ENCODE results near the gene BMPER.

BMPER gene

DNA sequence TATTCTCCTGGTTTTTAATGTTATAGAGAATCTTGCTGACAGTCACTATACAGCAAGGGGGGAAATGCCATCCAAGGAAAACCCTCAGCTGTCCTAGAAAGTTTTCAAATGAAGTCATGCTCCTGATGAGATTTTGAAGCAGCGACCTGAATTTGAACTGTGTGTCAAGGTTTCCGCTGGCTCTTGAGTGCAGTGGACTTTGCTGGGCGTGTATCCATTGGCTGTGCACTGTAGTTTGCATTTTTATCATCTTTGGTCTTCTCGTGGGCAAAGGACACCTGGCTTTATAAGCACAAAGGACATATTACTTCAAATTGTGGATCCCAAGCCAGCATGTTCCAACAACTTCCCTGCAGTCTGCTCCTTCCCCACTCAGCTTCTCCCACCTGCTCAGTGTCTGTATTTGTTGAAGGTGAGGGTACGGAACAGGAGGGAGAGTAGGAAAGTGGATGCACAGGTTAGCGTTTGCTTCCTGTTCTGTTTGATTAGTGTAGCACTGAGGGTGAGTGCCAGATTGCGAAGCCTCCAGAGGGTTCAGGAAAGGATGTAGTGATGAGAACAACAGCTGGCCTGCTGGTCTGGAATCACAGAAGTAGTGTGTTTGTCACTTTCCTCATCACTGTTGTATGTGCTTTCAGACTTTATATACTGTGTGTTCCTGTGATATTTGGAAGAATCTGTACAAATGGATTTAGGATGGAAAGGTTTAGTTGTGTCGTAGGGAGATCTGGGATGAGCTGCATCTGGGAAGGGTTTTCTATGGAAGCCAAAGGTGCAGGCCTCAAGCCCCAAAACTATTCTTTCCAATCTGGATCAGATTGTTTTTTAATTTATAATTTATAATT, 204.8 kb downstream of the BMPER start:
- TF ChIP-seq ZSCAN16 (tag by site-specific recombination; IDR thresholded peaks at IDR 0.05): no peak
- TF ChIP-seq ZNF560 (tag by site-specific recombination; IDR thresholded peaks at IDR 0.05; ENCODE audit: borderline replicate concordance): no peak
- no peak for TF ChIP-seq ZNF302 (tag by site-specific recombination; IDR thresholded peaks at IDR 0.05; ENCODE audit: low read depth)
- TF ChIP-seq ZNF791 (tag by site-specific recombination; IDR thresholded peaks at IDR 0.05): no peak
- no peak for TF ChIP-seq MEIS1 (CRISPR knock-in tag; IDR thresholded peaks at IDR 0.05; ENCODE audit: borderline replicate concordance)
- no peak for TF ChIP-seq ZNF558 (tag by site-specific recombination; IDR thresholded peaks at IDR 0.05)
- TF ChIP-seq, protein P1, sequence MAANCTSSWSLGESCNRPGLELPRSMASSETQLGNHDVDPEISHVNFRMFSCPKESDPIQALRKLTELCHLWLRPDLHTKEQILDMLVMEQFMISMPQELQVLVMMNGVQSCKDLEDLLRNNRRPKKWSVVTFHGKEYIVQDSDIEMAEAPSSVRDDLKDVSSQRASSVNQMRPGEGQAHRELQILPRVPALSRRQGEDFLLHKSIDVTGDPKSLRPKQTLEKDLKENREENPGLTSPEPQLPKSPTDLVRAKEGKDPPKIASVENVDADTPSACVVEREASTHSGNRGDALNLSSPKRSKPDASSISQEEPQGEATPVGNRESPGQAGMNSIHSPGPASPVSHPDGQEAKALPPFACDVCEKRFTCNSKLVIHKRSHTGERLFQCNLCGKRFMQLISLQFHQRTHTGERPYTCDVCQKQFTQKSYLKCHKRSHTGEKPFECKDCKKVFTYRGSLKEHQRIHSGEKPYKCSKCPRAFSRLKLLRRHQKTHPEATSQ (tag by site-specific recombination; IDR thresholded peaks at IDR 0.05): no peak
- CTCF ChIA-PET: interaction anchor here (0.7 kb wide), 2 partner anchors 320 to 1951 kb away, joined by 3 to 4 read pairs; no protein-coding TSS in a partner anchor
- POLR2A ChIA-PET: no interaction called here
- no peak overlapping the region for H3K27ac ChIP-seq (ENCODE audit: extremely low read depth, low read depth, low read length)
- H3K4me3 ChIP-seq (ENCODE audit: low read depth, low read length): no peak overlapping the region
- no peaks in the 10 kb centered on the region for H3K4me1 ChIP-seq (ENCODE audit: control insufficient read depth, insufficient read depth, low read length)
- no peaks in the 10 kb centered on the region for H3K9me3 ChIP-seq (ENCODE audit: control insufficient read depth, insufficient read depth, low read depth, low read length)
- H3K36me3 ChIP-seq (ENCODE audit: control insufficient read depth in 2 of 2, insufficient read depth in 1 of 2, low read length in 2 of 2): no peaks in the 10 kb centered on the region

DNA sequence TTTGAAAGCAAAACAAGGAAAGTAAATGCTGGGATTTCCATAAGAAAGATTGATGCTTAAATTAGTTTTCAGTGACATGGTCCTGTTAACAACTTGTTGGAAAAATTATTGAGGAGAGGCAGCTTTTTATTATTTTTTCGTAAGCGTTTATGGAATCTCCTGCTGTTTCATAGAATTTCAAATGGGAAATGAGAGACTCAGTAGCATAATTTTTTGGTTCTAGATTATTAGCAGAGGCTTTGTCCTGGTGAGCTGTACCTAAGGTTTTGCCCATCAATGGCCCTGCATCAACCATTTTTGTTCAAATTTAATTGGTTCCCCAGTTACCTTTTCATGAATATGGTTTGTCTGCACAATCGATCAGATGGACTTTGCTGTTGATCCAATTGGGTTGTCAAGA, 205.7 kb downstream of the BMPER start:
- Histone ChIP-seq H3K9me3 (ENCODE audit: control insufficient read depth, insufficient read depth, low read depth, low read length) (no peaks in the 10 kb centered on the region; the same call in 1 of the 2 replicates), H3K36me3 (ENCODE audit: control insufficient read depth in 2 of 2, insufficient read depth in 1 of 2, low read length in 2 of 2) (no peaks in the 10 kb centered on the region), H3K4me1 (ENCODE audit: control insufficient read depth, insufficient read depth, low read length) (no peaks in the 10 kb centered on the region), H3K27ac (ENCODE audit: extremely low read depth, low read depth, low read length) (no peak overlapping the region), H3K4me3 (ENCODE audit: low read depth, low read length) (no peak overlapping the region)
- ChIA-PET CTCF (no interaction called here), POLR2A (no interaction called here)
- TF ChIP-seq, protein P2, sequence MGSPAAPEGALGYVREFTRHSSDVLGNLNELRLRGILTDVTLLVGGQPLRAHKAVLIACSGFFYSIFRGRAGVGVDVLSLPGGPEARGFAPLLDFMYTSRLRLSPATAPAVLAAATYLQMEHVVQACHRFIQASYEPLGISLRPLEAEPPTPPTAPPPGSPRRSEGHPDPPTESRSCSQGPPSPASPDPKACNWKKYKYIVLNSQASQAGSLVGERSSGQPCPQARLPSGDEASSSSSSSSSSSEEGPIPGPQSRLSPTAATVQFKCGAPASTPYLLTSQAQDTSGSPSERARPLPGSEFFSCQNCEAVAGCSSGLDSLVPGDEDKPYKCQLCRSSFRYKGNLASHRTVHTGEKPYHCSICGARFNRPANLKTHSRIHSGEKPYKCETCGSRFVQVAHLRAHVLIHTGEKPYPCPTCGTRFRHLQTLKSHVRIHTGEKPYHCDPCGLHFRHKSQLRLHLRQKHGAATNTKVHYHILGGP (tag by site-specific recombination; IDR thresholded peaks at IDR 0.05): no peak
- TF ChIP-seq ZNF223 (tag by site-specific recombination; IDR thresholded peaks at IDR 0.05) (no peak), ZNF776 (tag by site-specific recombination; IDR thresholded peaks at IDR 0.05; ENCODE audit: borderline replicate concordance) (no peak), ZNF157 (tag by site-specific recombination; IDR thresholded peaks at IDR 0.05) (no peak), BCL11B (tag by site-specific recombination; IDR thresholded peaks at IDR 0.05; ENCODE audit: low read depth) (no peak), ZNF747 (tag by site-specific recombination; IDR thresholded peaks at IDR 0.05) (no peak), ZNF558 (tag by site-specific recombination; IDR thresholded peaks at IDR 0.05) (no peak), ZNF404 (tag by site-specific recombination; IDR thresholded peaks at IDR 0.05) (no peak), ZNF768 (tag by site-specific recombination; IDR thresholded peaks at IDR 0.05) (no peak), ZNF311 (tag by site-specific recombination; IDR thresholded peaks at IDR 0.05; ENCODE audit: borderline replicate concordance) (no peak), ZNF530 (tag by site-specific recombination; IDR thresholded peaks at IDR 0.05; ENCODE audit: low read depth) (no peak), ZNF664 (tag by site-specific recombination; IDR thresholded peaks at IDR 0.05) (no peak)
- TF ChIP-seq, protein P3, sequence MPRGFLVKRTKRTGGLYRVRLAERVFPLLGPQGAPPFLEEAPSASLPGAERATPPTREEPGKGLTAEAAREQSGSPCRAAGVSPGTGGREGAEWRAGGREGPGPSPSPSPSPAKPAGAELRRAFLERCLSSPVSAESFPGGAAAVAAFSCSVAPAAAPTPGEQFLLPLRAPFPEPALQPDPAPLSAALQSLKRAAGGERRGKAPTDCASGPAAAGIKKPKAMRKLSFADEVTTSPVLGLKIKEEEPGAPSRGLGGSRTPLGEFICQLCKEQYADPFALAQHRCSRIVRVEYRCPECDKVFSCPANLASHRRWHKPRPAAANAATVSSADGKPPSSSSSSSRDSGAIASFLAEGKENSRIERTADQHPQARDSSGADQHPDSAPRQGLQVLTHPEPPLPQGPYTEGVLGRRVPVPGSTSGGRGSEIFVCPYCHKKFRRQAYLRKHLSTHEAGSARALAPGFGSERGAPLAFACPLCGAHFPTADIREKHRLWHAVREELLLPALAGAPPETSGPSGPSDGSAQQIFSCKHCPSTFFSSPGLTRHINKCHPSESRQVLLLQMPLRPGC (tag by site-specific recombination; IDR thresholded peaks at IDR 0.05): no peak
